Right forelimb (tissue), 1 donor: ENCODE data around the gene LIPH.
"Not testable (repeated sequence)": the region's sequence is repeated elsewhere in the genome, so short reads cannot be mapped to it uniquely, and the experiment has no call there.

Experiments
- DNase-seq: peaks from one replicate; pipeline ENCODE4 v3.0.0-alpha.2; 2018

LIPH gene

DNA sequence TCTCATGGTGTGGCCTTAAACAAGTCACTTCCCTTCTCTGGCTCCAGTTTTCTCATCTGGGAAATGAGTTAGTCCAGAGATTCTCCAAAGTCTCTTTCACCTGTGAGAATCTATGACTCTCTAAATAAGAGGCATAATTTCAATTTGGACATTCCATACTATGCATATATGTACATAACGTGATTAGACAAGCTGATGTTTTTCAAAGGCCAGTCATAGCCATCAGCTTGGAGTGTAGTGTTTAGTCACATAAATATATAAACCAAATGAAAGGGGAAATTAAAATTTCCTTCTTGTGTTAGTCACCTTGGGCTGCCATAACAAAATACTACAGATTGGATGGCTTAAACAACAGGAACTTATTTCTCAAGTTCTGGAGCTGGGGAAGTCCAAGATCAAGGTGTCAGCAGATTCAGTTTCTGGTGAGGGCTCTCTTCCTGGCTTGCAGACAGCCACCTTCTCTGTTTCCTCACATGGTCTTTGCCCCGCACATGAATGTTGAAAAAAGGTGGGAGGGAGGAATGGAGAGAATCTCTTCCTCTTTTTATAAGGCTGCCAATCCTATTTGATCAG is 72.9 kb downstream of the LIPH start:
- no peak for DNase-seq

DNA sequence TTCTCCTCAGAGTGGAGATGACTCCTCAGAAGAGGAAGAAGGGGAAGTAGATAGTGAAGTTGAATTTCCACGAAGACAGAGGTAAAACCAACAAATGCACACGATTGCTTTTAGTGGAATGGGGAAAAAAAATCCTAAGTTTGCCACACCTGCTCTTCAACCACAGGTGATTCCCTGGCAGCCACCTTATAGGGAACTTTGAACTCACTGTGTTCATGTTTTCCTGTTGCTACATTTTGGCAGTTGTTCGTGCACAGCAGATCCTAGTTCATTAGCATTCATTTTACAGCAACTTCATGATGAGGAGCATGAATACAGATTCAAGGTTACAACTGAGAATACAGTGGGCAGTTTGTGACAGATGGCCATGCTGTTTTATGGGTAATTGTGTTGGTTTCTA is 75.1 kb downstream of the LIPH start:
- DNase-seq = no peak

DNA sequence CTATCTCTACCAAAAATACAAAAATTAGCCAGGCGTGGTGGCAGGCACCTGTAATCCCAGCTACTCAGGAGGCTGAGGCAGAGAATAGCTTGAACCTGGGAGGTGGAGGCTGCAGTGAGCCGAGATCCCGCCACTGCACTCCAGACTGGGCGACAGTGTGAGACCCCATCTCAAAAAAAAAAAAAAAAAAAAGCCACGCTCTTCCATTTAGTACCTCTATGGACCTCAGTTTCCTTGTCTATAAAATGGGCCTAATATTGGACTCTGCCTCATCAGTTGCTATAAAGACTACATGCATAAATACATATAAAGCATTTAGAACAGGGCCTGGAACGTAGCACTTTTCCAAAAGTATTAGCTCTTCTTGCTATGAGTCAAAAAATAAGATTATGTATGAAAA is 77.5 kb downstream of the LIPH start:
- not testable (repeated sequence) for DNase-seq

DNA sequence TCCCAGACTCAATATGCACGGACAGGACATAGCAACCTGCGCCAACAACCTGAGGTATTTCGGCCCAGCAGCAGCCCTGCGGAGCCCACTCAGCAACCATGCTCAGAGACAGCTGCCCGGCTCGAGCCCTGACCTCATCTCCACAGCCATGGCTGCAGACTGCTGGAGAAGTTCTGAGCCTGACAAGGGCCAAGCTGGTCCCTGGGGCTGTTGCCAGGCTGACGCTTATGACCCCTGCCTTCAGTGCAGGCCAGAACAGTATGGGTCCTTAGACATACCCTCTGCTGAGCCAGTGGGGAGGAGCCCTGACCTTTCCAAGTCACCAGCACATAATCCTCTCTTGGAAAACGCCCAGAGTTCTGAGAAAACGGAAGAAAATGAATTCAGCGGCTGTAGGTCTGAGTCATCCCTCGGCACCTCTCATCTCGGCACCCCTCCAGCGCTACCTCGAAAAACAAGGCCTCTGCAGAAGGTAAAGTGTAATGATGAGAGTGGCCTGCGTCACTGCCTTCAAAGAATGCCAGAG is 79.0 kb downstream of the LIPH start:
- DNase-seq = no peak

DNA sequence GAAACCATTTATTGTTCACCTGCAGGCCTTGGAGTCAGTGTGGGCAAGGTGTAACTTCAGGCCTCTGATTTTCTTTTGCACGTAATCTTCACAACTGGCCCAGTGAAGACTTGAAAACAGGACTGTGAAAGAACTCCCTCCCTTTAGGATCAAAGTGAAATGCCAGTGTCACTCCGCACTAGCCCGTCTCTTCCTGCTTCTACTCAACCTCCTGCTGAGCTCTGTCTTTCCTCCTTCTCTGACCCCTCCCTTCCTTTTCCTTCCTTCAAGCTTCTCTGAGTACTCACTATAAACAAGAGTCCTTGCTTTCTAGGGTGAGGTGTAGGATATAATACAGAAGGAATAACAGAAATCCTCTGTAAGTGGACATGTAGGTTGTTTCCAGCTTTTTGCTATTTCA is 82.1 kb downstream of the LIPH start:
- no peak for DNase-seq

DNA sequence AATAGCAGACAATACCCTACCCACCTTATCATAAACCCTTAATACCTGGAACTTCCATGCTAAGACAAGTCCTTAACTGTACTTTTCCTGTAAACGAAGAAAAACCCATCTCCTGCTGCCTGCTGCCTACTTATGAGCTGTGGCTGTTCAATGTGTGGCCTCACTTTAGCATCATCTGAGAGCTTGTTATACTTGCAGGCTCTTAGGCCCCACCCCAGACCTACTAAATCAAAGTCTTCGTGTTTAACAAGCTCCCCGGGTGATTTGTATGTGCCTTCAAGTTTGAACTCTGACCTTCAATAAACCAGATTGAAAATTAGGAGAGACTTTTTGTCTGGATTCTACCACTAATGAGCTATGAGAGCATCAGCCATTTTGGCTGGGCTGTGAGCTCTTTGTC is 82.8 kb downstream of the LIPH start:
- DNase-seq = no peak

DNA sequence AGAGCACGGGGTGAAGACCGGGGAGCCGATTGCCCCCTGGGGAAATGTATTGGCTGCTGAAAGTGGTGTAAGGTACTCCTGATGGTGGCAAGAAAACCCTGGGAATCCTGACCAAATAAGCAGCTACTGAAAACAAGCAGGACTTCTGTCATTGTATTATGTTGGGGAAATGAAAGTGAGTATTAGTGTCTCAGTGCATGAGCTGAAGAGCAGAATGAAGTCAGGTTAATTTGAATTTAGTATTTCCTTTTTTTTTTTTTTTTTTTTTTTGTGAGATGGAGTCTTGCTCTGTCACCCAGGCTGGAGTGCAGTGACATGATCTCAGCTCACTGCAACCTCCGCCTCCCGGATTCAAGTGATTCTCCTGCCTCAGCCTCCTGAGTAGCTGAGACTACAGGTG is 86.3 kb downstream of the LIPH start:
- DNase-seq = not testable (repeated sequence)

DNA sequence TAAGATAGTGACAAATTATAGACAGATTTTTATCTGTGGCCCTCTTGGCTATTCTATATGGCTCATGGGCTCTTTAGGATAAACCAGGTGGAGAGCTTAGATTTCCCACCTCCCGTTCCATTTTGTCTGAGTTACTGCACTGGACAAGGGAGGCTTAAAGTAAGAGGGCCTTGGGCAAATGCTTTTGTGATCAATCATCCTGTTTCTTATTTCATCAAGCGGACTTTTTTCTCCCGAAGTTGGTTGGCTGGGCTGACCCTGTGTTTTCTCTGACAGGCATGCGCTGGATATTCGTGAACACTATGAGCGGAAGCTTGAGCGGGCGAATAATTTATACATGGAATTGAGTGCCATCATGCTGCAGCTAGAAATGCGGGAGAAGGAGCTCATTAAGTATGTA is 86.9 kb downstream of the LIPH start:
- DNase-seq = no peak

DNA sequence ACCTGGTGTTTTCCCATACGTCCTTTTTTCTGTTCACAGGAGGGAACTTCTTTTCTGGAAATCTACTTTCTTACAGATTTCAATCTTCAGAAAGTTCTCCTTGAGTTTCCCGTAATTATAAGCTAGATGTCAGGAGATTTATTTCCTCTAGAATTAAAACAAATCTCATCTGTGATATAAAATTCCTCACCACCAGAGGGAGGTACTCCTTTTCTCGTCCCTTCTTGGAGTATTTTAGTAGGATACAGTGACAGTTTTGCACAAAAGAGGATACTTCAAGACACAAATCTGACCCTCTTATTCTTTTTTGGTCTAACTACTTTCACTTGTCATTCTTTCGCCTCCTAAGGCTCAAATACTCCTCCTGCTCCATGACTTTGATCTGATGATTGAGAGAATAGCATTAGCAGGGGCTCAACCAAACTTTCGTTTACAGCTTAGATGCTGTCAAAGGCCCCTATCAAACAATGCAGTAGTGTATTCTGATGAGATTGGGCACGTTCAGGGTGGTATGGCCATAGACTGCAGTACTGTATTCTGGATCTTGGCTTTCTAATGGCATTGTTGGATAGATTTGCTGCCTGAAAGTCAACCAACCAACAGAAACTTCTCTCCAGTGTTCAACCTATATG is 91.6 kb downstream of the LIPH start:
- DNase-seq = no peak

DNA sequence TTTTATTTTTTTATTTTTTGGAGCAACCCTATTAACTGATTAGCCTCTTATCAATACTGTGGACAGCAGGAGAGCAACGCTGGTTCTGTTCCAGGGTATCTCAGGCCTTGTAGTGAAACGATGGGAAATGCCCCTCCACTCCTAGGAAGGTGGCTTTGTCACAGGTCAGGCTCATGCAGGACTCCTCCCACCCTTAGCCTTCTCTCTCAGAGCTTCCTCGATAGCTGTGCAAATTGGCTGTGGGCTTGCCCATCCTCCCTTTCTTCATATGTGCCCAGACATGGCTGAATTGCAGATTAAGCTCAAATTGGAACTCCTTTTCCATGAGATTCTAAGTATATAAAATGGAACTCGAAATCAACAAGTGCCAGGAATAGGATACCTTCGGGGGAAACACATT is 92.1 kb downstream of the LIPH start:
- no peak for DNase-seq

DNA sequence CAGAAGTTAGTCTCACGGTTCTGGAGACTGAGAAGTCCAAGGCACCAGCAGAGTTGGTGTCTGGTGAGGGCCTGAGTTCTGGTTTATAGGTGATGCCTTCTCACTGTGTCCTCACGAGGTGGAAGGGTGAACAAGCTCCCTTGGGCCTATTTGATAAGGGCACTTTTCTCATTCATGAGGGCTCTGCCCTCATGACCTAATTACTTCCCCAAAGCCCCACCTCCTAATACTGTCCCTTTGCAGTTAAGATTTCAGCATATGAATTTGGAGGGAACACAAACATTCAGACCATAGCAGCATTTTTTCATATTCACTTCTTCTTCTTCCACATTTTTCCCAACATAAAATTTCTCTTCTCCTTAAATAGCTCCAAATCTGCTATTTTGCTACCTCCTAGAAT is 95.0 kb downstream of the LIPH start:
- DNase-seq = no peak
